PC-3 (cell line): ENCODE results near the gene FAM174B.

Source experiments
- CTCF ChIP-seq: fragments of 300-600 bp; sonication (generic); conservative IDR thresholded peaks from 2 replicates; pipeline ENCODE4 v1.5.1; 2017; ENCODE audit warnings: antibody characterized with exemption, low read depth, mild to moderate bottlenecking, low read length
- EZH2 ChIP-seq: fragments of 300-600 bp; sonication (generic); IDR thresholded peaks from one replicate; pipeline ENCODE4 v1.6.1; 2017; ENCODE audit warnings: antibody characterized with exemption, mild to moderate bottlenecking, low read length; ENCODE audit not compliant: unreplicated experiment
- EZH2phosphoT487 ChIP-seq: fragments of 300-600 bp; sonication (generic); IDR thresholded peaks from 2 replicates; pipeline ENCODE4 v1.6.1; 2018; ENCODE audit warnings: mild to moderate bottlenecking, antibody characterized with exemption, low read length, borderline replicate concordance

- TF ChIP-seq CTCF (no peak), EZH2phosphoT487 (no peak), EZH2 (no peak)
These were observed 40.5 kb upstream of the FAM174B start for GRCh38 chr15:92696096-92696495.
